Measurements from ENCODE around the gene ATP6V1G2. TPM values are rescaled to one million over a fixed set of nuclear protein-coding genes. Genes with fewer than 3 reads are reported as not detected.
A peak's percentile ranks its signal among the peaks of the same experiment; 100 is the strongest.

Gene ATP6V1G2
- total RNA-seq, 2 donors from 2014 or later: 4.1 to 7.4 TPM

GRCh38 chr6:31541059-31541657 lies 5.2 kb downstream of the ATP6V1G2 start:
- DNase-seq (ENCODE audit: low spot score in 2 of 2) (peak; percentile 57 to 60), ATAC-seq (peak; percentile 7 to 28)
- peaks cover 48 to 50% of the 10 kb centered on the region in 2 donors for H3K36me3 Mint-ChIP-seq
- peak overlapping the region; percentile 99 for H3K27ac Mint-ChIP-seq
- H3K9me3 Mint-ChIP-seq: no peaks in the 10 kb centered on the region

GRCh38 chr6:31540640-31541039 lies 5.8 kb downstream of the ATP6V1G2 start:
- ATAC-seq (no peak), DNase-seq (ENCODE audit: low spot score in 2 of 2) (no peak)
- H3K36me3 Mint-ChIP-seq: peaks cover 53 to 55% of the 10 kb centered on the region in 2 donors
- no peaks in the 10 kb centered on the region for H3K9me3 Mint-ChIP-seq
- H3K27ac Mint-ChIP-seq: peak overlapping the region; percentile 99

- Mint-ChIP-seq H3K9me3 (no peaks in the 10 kb centered on the region), H3K27ac (peak overlapping the region; percentile 94 to 99), H3K36me3 (peaks cover 66 to 71% of the 10 kb centered on the region in 2 donors)
- ATAC-seq (no peak), DNase-seq (ENCODE audit: low spot score in 2 of 2) (peak in 1 of 2 donors; percentile 48)
Measured at GRCh38 chr6:31538805-31539400, 7.5 kb downstream of the ATP6V1G2 start.

GRCh38 chr6:31535538-31536324 lies 10.7 kb downstream of the ATP6V1G2 start:
- H3K27ac Mint-ChIP-seq: peak overlapping the region; percentile 69 to 79
- H3K9me3 Mint-ChIP-seq: no peaks in the 10 kb centered on the region
- peak in 1 of 2 donors; percentile 21 for ATAC-seq
- peaks cover 57 to 79% of the 10 kb centered on the region in 2 donors for H3K36me3 Mint-ChIP-seq
- no peak for DNase-seq (ENCODE audit: low spot score in 2 of 2)

GRCh38 chr6:31534521-31535040 lies 11.8 kb downstream of the ATP6V1G2 start:
- Mint-ChIP-seq H3K36me3 (peaks cover 52 to 79% of the 10 kb centered on the region in 2 donors), H3K27ac (peak overlapping the region; percentile 69 to 88), H3K9me3 (no peaks in the 10 kb centered on the region)
- ATAC-seq: no peak
- DNase-seq (ENCODE audit: low spot score in 2 of 2): peak in 1 of 2 donors; percentile 44

- peak in 1 of 2 donors; percentile 40 for DNase-seq (ENCODE audit: low spot score in 2 of 2)
- Mint-ChIP-seq H3K27ac (peak overlapping the region; percentile 69 to 88), H3K9me3 (no peaks in the 10 kb centered on the region), H3K36me3 (peaks cover 47 to 74% of the 10 kb centered on the region in 2 donors)
- no peak for ATAC-seq
Measured at GRCh38 chr6:31534011-31534410, 12.4 kb downstream of the ATP6V1G2 start.

GRCh38 chr6:31533455-31533841 lies 13.0 kb downstream of the ATP6V1G2 start:
- H3K36me3 Mint-ChIP-seq: peaks cover 41 to 68% of the 10 kb centered on the region in 2 donors
- DNase-seq (ENCODE audit: low spot score in 2 of 2) (peak in 1 of 2 donors; percentile 9), ATAC-seq (peak in 1 of 2 donors; percentile 5)
- no peaks in the 10 kb centered on the region for H3K9me3 Mint-ChIP-seq
- H3K27ac Mint-ChIP-seq: peak overlapping the region; percentile 69 to 77

GRCh38 chr6:31532644-31533454 lies 13.6 kb downstream of the ATP6V1G2 start:
- ATAC-seq (no peak), DNase-seq (ENCODE audit: low spot score in 2 of 2) (peak in 1 of 2 donors; percentile 2)
- peak overlapping the region in 1 of 2 donors; percentile 77 for H3K27ac Mint-ChIP-seq
- H3K9me3 Mint-ChIP-seq: no peaks in the 10 kb centered on the region
- H3K36me3 Mint-ChIP-seq: peaks cover 38 to 65% of the 10 kb centered on the region in 2 donors

- peak overlapping the region in 1 of 2 donors; percentile 60 for H3K27ac Mint-ChIP-seq
- ATAC-seq (no peak), DNase-seq (ENCODE audit: low spot score in 2 of 2) (peak in 1 of 2 donors; percentile 21)
- H3K36me3 Mint-ChIP-seq: peaks cover 38 to 65% of the 10 kb centered on the region in 2 donors
- H3K9me3 Mint-ChIP-seq: no peaks in the 10 kb centered on the region
Measured at GRCh38 chr6:31531771-31532643, 14.4 kb downstream of the ATP6V1G2 start.

GRCh38 chr6:31531162-31531561 lies 15.2 kb downstream of the ATP6V1G2 start:
- Mint-ChIP-seq H3K36me3 (peaks cover 32 to 57% of the 10 kb centered on the region in 2 donors), H3K27ac (no peak overlapping the region), H3K9me3 (no peaks in the 10 kb centered on the region)
- ATAC-seq (no peak), DNase-seq (ENCODE audit: low spot score in 2 of 2) (peak in 1 of 2 donors; percentile 13)

- Mint-ChIP-seq H3K9me3 (no peaks in the 10 kb centered on the region), H3K36me3 (peaks cover 27 to 52% of the 10 kb centered on the region in 2 donors), H3K27ac (no peak overlapping the region)
- no peak for ATAC-seq
- DNase-seq (ENCODE audit: low spot score in 2 of 2): peak in 1 of 2 donors; percentile 34
Measured at GRCh38 chr6:31530659-31531058, 15.7 kb downstream of the ATP6V1G2 start.

- Mint-ChIP-seq H3K9me3 (no peaks in the 10 kb centered on the region), H3K27ac (peak overlapping the region; percentile 36 to 91), H3K36me3 (peaks cover 16 to 41% of the 10 kb centered on the region in 2 donors)
- ATAC-seq (peak; percentile 2 to 17), DNase-seq (ENCODE audit: low spot score in 2 of 2) (peak in 1 of 2 donors; percentile 52)
Measured at GRCh38 chr6:31529329-31530150, 16.9 kb downstream of the ATP6V1G2 start.

- ATAC-seq (peak; percentile 23 to 39), DNase-seq (ENCODE audit: low spot score in 2 of 2) (peak in 1 of 2 donors; percentile 48)
- H3K9me3 Mint-ChIP-seq: no peaks in the 10 kb centered on the region
- peak within 1 kb of the TSS; percentile 36 to 91 for H3K27ac Mint-ChIP-seq
- H3K36me3 Mint-ChIP-seq: peaks cover 15 to 36% of the 10 kb centered on the region in 2 donors
Measured at GRCh38 chr6:31528821-31529328, 17.5 kb downstream of the ATP6V1G2 start, which contains the start of gene MCCD1. Gene MCCD1, plus strand, starts transcription at chr6:31528962. Its CDS starts 53 bp downstream, at chr6:31529015.

- H3K9me3 Mint-ChIP-seq: no peaks in the 10 kb centered on the region
- peak overlapping the region in 1 of 2 donors; percentile 88 for H3K27ac Mint-ChIP-seq
- ATAC-seq (peak; percentile 12 to 25), DNase-seq (ENCODE audit: low spot score in 2 of 2) (peak in 1 of 2 donors; percentile 21)
- H3K36me3 Mint-ChIP-seq: peaks cover 15 to 31% of the 10 kb centered on the region in 2 donors
Measured at GRCh38 chr6:31528307-31528777, 18.1 kb downstream of the ATP6V1G2 start.

Data from activated naive CD4-positive, alpha-beta T cell treated with anti-CD3 and anti-CD28 coated beads, Interleukin-2, amount 50 U/mL, for 72 hours (primary cell).